K562 (cell line): ENCODE results near the gene PPP3CB. TPM values are rescaled to one million over a fixed set of nuclear protein-coding genes. Genes with fewer than 3 reads are reported as not detected.
A peak's percentile ranks its signal among the peaks of the same experiment; 100 is the strongest.

ENCODE experiments used
- ATAC-seq: fragments of 200-7000 bp; cut with Tn5 transposase; 3 replicates; pipeline ENCODE4 v1.9.1; 2020; ENCODE audit warnings: moderate library complexity
- BruUV-seq: library from RNA; stranded (reverse); fragments of 400-500 nt; replicated peaks from 2 replicates; lab custom pipeline; 2021; lab: Mats Ljungman, UMichigan
- CTCF ChIA-PET: fragments of 300-600 bp; formaldehyde crosslinking; extraction: SDS; loops from one replicate; lab custom pipeline; 2021; ENCODE audit warnings: low intra/inter-chr PET ratio; lab: Yijun Ruan, JAX
- POLR2A ChIA-PET: fragments of 300-600, 350-650 bp; sonication (Branson Sonifier 250); formaldehyde crosslinking; extraction: SDS; loops from one replicate; lab custom pipeline; 2021; ENCODE audit warnings: antibody characterized with exemption, inconsistent platforms; lab: Yijun Ruan, JAX
- DNase-seq, 4 experiments: peaks; one replicate each; pipeline versions ENCODE4 v3.0.0 to v3.0.0-alpha.2; 2011 to 2018; ENCODE audit warnings: low spot score in 3 of 4, mixed read lengths in 3 of 4; ENCODE audit errors: extremely low read depth in 1 of 4
- FAIRE-seq: peaks from 2 replicates; lab custom pipeline; 2011; peaks lifted over from hg19 to GRCh38; lab: Jason Lieb, UNC
- H2AFZ ChIP-seq: 2 replicates; pipeline ENCODE4 v1.6.0; 2011; ENCODE audit warnings: low read depth, low read length, control low read depth, inconsistent platforms
- H3K27ac ChIP-seq: fragments of 200-600 bp; 3 replicates; pipeline ENCODE4 v1.8.0; 2011; ENCODE audit warnings: low read depth, mild to moderate bottlenecking, control low read depth, inconsistent platforms, low read length, moderate library complexity, mixed read lengths; ENCODE audit errors: extremely low read depth
- H3K27me3 ChIP-seq, 2 experiments: fragments of 300-600 bp in 1 of 2; 2 replicates in 1 of 2; 3 replicates in 1 of 2; pipeline versions ENCODE4 v1.6.0 to v1.8.0; 2011; ENCODE audit warnings: inconsistent platforms in 2 of 2, low read length in 2 of 2, mild to moderate bottlenecking in 1 of 2, mixed read lengths in 1 of 2, moderate library complexity in 1 of 2; ENCODE audit not compliant: control insufficient read depth in 2 of 2, insufficient read depth in 2 of 2
- H3K36me3 ChIP-seq: fragments of 300-600 bp; 3 replicates; pipeline ENCODE4 v1.8.0; 2011; ENCODE audit warnings: mild to moderate bottlenecking, low read length, inconsistent platforms; ENCODE audit not compliant: control insufficient read depth, insufficient read depth
- H3K4me1 ChIP-seq, 2 experiments: fragments of 200-600 bp in 1 of 2; replicated peaks in 1 of 2; 2 replicates in 1 of 2; 3 replicates in 1 of 2; pipeline versions ENCODE4 v1.5.1 to v1.8.0; 2011; ENCODE audit warnings: inconsistent platforms in 2 of 2, low read length in 2 of 2, mild to moderate bottlenecking in 1 of 2, mixed read lengths in 1 of 2, moderate library complexity in 1 of 2; ENCODE audit not compliant: control insufficient read depth in 2 of 2, insufficient read depth in 2 of 2
- H3K4me2 ChIP-seq: 2 replicates; pipeline ENCODE4 v1.6.1; 2011; ENCODE audit warnings: low read length, control low read depth, inconsistent platforms, mixed read lengths; ENCODE audit not compliant: insufficient read depth
- H3K4me3 ChIP-seq: fragments of 200-600 bp; sonication (generic), shearing (Covaris generic); 2 replicates; pipeline ENCODE4 v1.5.1; 2016; ENCODE audit warnings: control low read depth, inconsistent platforms
- H3K79me2 ChIP-seq: fragments of 200-600 bp; 3 replicates; pipeline ENCODE4 v1.8.0; 2011; ENCODE audit warnings: low read length, inconsistent platforms; ENCODE audit not compliant: control insufficient read depth, insufficient read depth
- H3K9ac ChIP-seq, 2 experiments: 2 replicates each; pipeline versions ENCODE4 v1.6.0 to v1.6.1; 2011; ENCODE audit warnings: low read depth in 2 of 2, low read length in 2 of 2, control low read depth in 1 of 2, inconsistent platforms in 1 of 2, mild to moderate bottlenecking in 1 of 2, mixed read lengths in 1 of 2; ENCODE audit not compliant: insufficient read depth in 1 of 2
- H3K9me1 ChIP-seq: one replicate; pipeline ENCODE4 v1.6.0; 2011; ENCODE audit warnings: inconsistent platforms, mild to moderate bottlenecking, low read length, moderate library complexity; ENCODE audit not compliant: control insufficient read depth, insufficient read depth
- H3K9me3 ChIP-seq: replicated peaks from 2 replicates; pipeline ENCODE4 v1.5.1; 2011; ENCODE audit warnings: low read depth, low read length, inconsistent platforms; ENCODE audit not compliant: control insufficient read depth, insufficient read depth
- H4K20me1 ChIP-seq: replicated peaks from 2 replicates; pipeline ENCODE4 v1.6.1; 2011; ENCODE audit warnings: low read length, inconsistent platforms, mixed read lengths; ENCODE audit not compliant: control insufficient read depth, insufficient read depth
- BCOR ChIP-seq: fragments of 450-650 bp; IDR thresholded peaks from 2 replicates; pipeline ENCODE4 v1.6.1; 2016
- CXXC5 ChIP-seq: fragments of 250-450 bp; sonication (Bioruptor Pico); IDR thresholded peaks from 2 replicates; pipeline ENCODE4 v1.8.0; 2022; ENCODE audit warnings: inconsistent platforms, mild to moderate bottlenecking, moderate library complexity
- EGR1 ChIP-seq: fragments of 450-650 bp; conservative IDR thresholded peaks from 2 replicates; pipeline ENCODE4 v1.6.1; 2017; ENCODE audit warnings: mild to moderate bottlenecking
- GATAD2B ChIP-seq: fragments of 450-650 bp; IDR thresholded peaks from 2 replicates; pipeline ENCODE4 v1.6.1; 2017; ENCODE audit warnings: mild to moderate bottlenecking, borderline replicate concordance
- JUNB ChIP-seq: fragments of 450-650 bp; formaldehyde crosslinking; conservative IDR thresholded peaks from 2 replicates; pipeline ENCODE4 v1.4.0; 2020; ENCODE audit warnings: mild to moderate bottlenecking
- JUND ChIP-seq, 2 experiments: IDR thresholded peaks; 2 replicates in 1 of 2; 3 replicates in 1 of 2; pipeline ENCODE4 v1.6.1; 2011; ENCODE audit warnings: borderline replicate concordance in 2 of 2, low read depth in 2 of 2, low read length in 2 of 2, improper control_type of control experiment in 1 of 2, missing biosample characterization in 1 of 2, missing genetic modification characterization in 1 of 2, missing genetic modification reagents in 1 of 2
- KDM1A ChIP-seq, 2 experiments: fragments of 450-650 bp; IDR thresholded peaks; 2 replicates each; pipeline ENCODE4 v1.6.1; 2016; ENCODE audit warnings: mild to moderate bottlenecking in 2 of 2
- MTF1 ChIP-seq: fragments of 250-450 bp; sonication (Bioruptor Pico); IDR thresholded peaks from 2 replicates; pipeline ENCODE4 v1.9.0; 2021; ENCODE audit warnings: moderate library complexity, mild to moderate bottlenecking, inconsistent platforms, borderline replicate concordance
- NFATC3 ChIP-seq: fragments of 450-650 bp; IDR thresholded peaks from 2 replicates; pipeline ENCODE4 v1.6.1; 2017; ENCODE audit warnings: mild to moderate bottlenecking
- NR2C1 ChIP-seq, 2 experiments: fragments of 450-650 bp; IDR thresholded peaks; 2 replicates each; pipeline ENCODE4 v1.6.1; 2017; ENCODE audit warnings: mild to moderate bottlenecking in 2 of 2, antibody characterized with exemption in 1 of 2, inconsistent platforms in 1 of 2, missing compliant biosample characterization in 1 of 2, missing genetic modification characterization in 1 of 2
- PHB2 ChIP-seq: fragments of 450-650 bp; IDR thresholded peaks from 2 replicates; pipeline ENCODE4 v1.6.1; 2017; ENCODE audit warnings: low read depth
- SNIP1 ChIP-seq: fragments of 450-650 bp; IDR thresholded peaks from 2 replicates; pipeline ENCODE4 v1.7.1; 2017; ENCODE audit warnings: low read depth, mild to moderate bottlenecking
- UBTF ChIP-seq, 2 experiments: IDR thresholded peaks; 2 replicates each; pipeline ENCODE4 v1.6.1; 2012; ENCODE audit warnings: improper control_type of control experiment in 2 of 2, low read depth in 2 of 2, low read length in 2 of 2, borderline replicate concordance in 1 of 2
- ZNF121 ChIP-seq: sonication (generic); formaldehyde crosslinking; conservative IDR thresholded peaks from 2 replicates; pipeline ENCODE4 v1.8.0; 2022; ENCODE audit warnings: missing genetic modification reagents
- ZNF445 ChIP-seq: fragments of 250-450 bp; sonication (Bioruptor Pico); IDR thresholded peaks from 2 replicates; pipeline ENCODE4 v1.4.0; 2020; ENCODE audit warnings: low read depth, mild to moderate bottlenecking, moderate library complexity
- WGBS: fragments of 100-300 bp; shearing (Covaris generic); methylation state at CpG from one replicate; pipeline ENCODE4 v1.1.6; 2016; ENCODE audit warnings: low coverage, mixed read lengths; ENCODE audit not compliant: insufficient coverage; ENCODE audit errors: missing lambda C conversion rate; 5-methylcytosine and 5-hydroxymethylcytosine counted together
- in situ Hi-C: fragments of 300-500 bp; cut with MboI; formaldehyde crosslinking; loops from 4 replicates; pipeline ENCODE4 v1.15.0; 2018; ENCODE audit warnings: inconsistent platforms, mixed read lengths
- intact Hi-C: fragments of 100-400 bp; cut with micrococcal nuclease; formaldehyde crosslinking; loops from 2 replicates; pipeline ENCODE4 v1.14.2; 2022
- polyA plus RNA-seq, 8 experiments: library from polyadenylated mRNA; depleted of rRNA in 4 of 8; stranded (reverse) in 5 of 8; unstranded in 3 of 8; fragments of >200 nt; fragmentation: Nextera tagmentation in 2 of 8; fragmentation: Illumina TruSeq in 1 of 8; extraction: Ambion mirVana in 2 of 8; extraction: Trizol in 1 of 8; gene quantifications; 2 replicates each; pipeline versions ENCODE4 v1.2.1 to v1.2.3, GENCODE V29; 2011 to 2014; ENCODE audit warnings: inconsistent platforms in 1 of 8, missing spikeins in 1 of 8
- total RNA-seq, 7 experiments: library from RNA; depleted of rRNA in 6 of 7; stranded (reverse); fragments of >200 nt in 6 of 7; fragmentation: Illumina TruSeq in 2 of 7; extraction: Trizol in 2 of 7; gene quantifications; 2 replicates each; pipeline versions ENCODE4 v1.2.1 to v1.2.3, GENCODE V29; 2011 to 2021; ENCODE audit warnings: low replicate concordance in 1 of 7
- TF ChIP-seq, protein P1 (sequence below): sonication (generic); formaldehyde crosslinking; IDR thresholded peaks from 2 replicates; pipeline ENCODE4 v1.8.1; 2023; ENCODE audit warnings: mild to moderate bottlenecking, missing genetic modification reagents

Gene PPP3CB
- total and polyA plus RNA-seq, 9 of the 15 experiments (the other 6 are each of a cell fraction or from before 2014, with no cell fraction given), result 9.6 to 27.6 (median 17.8) TPM

DNA sequence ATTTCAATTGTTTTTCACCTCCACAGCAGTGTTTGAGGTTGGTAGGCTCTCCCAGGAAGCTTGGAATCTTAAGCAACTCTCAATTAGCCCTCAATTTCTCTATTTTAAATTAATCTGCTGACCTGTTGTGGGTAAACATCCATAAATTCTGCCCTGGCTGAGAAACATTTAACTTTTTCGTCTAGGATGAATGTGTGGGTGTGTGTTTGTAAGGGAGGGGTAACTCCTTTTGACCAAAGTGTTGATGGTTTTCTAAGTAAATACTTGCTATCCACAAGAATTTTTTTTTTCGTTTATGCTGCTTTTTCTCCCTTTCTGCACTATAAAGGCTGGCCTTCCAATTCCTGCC, 973 bp downstream of the PPP3CB start (continued):
- peak; percentile 43; the same call in 1 of the 2 replicates for TF ChIP-seq GATAD2B
- peak; percentile 43; the same call in 1 of the 2 replicates for TF ChIP-seq EGR1
- no peak for TF ChIP-seq ZNF445 (CRISPR knock-in tag)
- no peak for TF ChIP-seq KDM1A (IDR thresholded peaks at IDR 0.05)

GRCh38 chr10:73494213-73494612, 1.6 kb downstream of the PPP3CB start:
- intact Hi-C loops (no loop called here), in situ Hi-C loops (no loop called here)
- H3K4me3 ChIP-seq, result no peak overlapping the region; the same call in 1 of the 2 replicates
- CTCF ChIA-PET, result interaction anchor here (0.6 kb wide), 1 partner anchor 1050 kb away, joined by 3 read pairs; no protein-coding TSS in a partner anchor
- no peak overlapping the region for H3K27ac ChIP-seq
- H3K79me2 ChIP-seq, result peaks cover 63% of the 10 kb centered on the region
- DNase-seq, result no peak
- no peak overlapping the region; the same call in 1 of the 2 replicates for H3K4me2 ChIP-seq
- H4K20me1 ChIP-seq, result no peaks in the 10 kb centered on the region
- POLR2A ChIA-PET, result interaction anchor here (1.0 to 1.5 kb wide), 4 partner anchors 12 to 51 kb away, joined by 3 to 4 read pairs (median 3); no protein-coding TSS in a partner anchor
- no peak for ATAC-seq
- peaks cover 10 to 12% of the 10 kb centered on the region in 2 experiments; a peak in 4 of 5 replicates for H3K4me1 ChIP-seq
- no TSS peak for BruUV-seq
- no peaks in the 10 kb centered on the region for H3K9me1 ChIP-seq
- no peaks in the 10 kb centered on the region for H3K27me3 ChIP-seq
- 83% methylated on average over 15 of the region's 15 CpGs for WGBS
- H3K9ac ChIP-seq, result peak overlapping the region in 1 of 2 experiments; percentile 66; a peak in 2 of 4 replicates
- no peak for FAIRE-seq
- H3K36me3 ChIP-seq, result 0 out of 3 replicates have a peak, but pooled peaks cover 8% of the 10 kb centered on the region
- H3K9me3 ChIP-seq, result no peaks in the 10 kb centered on the region
- no peak overlapping the region for H2AFZ ChIP-seq
- no peak for TF ChIP-seq CXXC5
- no peak for TF ChIP-seq NFATC3
- TF ChIP-seq UBTF (IDR thresholded peaks at IDR 0.05; ENCODE audit: borderline replicate concordance in 1 of 2, low read depth in 2 of 2, low read length in 2 of 2), result no peak
- TF ChIP-seq ZNF121 (CRISPR knock-in tag), result 0 out of 2 replicates have a peak, but pooled peaks have one; percentile 15
- TF ChIP-seq NR2C1 (IDR thresholded peaks at IDR 0.05), result no peak
- TF ChIP-seq NR2C1 (tag; IDR thresholded peaks at IDR 0.05), result no peak
- TF ChIP-seq MTF1 (CRISPR knock-in tag), result no peak
- TF ChIP-seq JUNB, result no peak
- TF ChIP-seq PHB2, result no peak
- 0 out of 2 replicates have a peak, but pooled peaks have one; percentile 13 for TF ChIP-seq BCOR
- TF ChIP-seq, protein P1, sequence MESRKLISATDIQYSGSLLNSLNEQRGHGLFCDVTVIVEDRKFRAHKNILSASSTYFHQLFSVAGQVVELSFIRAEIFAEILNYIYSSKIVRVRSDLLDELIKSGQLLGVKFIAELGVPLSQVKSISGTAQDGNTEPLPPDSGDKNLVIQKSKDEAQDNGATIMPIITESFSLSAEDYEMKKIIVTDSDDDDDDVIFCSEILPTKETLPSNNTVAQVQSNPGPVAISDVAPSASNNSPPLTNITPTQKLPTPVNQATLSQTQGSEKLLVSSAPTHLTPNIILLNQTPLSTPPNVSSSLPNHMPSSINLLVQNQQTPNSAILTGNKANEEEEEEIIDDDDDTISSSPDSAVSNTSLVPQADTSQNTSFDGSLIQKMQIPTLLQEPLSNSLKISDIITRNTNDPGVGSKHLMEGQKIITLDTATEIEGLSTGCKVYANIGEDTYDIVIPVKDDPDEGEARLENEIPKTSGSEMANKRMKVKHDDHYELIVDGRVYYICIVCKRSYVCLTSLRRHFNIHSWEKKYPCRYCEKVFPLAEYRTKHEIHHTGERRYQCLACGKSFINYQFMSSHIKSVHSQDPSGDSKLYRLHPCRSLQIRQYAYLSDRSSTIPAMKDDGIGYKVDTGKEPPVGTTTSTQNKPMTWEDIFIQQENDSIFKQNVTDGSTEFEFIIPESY (CRISPR knock-in tag), result 0 out of 2 replicates have a peak, but pooled peaks have one; percentile 29
- TF ChIP-seq JUND (IDR thresholded peaks at IDR 0.05; ENCODE audit: borderline replicate concordance, low read depth, low read length), result no peak
- TF ChIP-seq JUND (tag; IDR thresholded peaks at IDR 0.05; ENCODE audit: borderline replicate concordance, low read depth, low read length), result no peak
- no peak for TF ChIP-seq SNIP1
